Activated T-helper 2 cell treated with anti-CD3 and anti-CD28 coated beads, Interferon-gamma antibody, Interleukin-2, Interleukin-4, amounts not matched to agents 10 μg/mL and 5 μg/mL and 100 μg/mL, durations not matched to agents 14 hours and 24 hours and 36 hours (primary cell): Measurements from ENCODE around the gene PPP4R4. TPM values are rescaled to one million over a fixed set of nuclear protein-coding genes. Genes with fewer than 3 reads are reported as not detected.

Experiments
- DNase-seq: peaks from one replicate; pipeline ENCODE4 v3.0.0; 2021; ENCODE audit warnings: low spot score
- H3K27ac Mint-ChIP-seq: one replicate; pipeline ENCODE4 v1.8.0; 2021; ENCODE audit warnings: mixed read lengths
- H3K27me3 Mint-ChIP-seq: one replicate; pipeline ENCODE4 v1.8.0; 2021; ENCODE audit warnings: low read depth, mixed read lengths
- H3K36me3 Mint-ChIP-seq: one replicate; pipeline ENCODE4 v1.8.0; 2021; ENCODE audit warnings: low read depth, mixed read lengths
- H3K4me1 Mint-ChIP-seq: one replicate; pipeline ENCODE4 v1.8.0; 2021; ENCODE audit warnings: low read depth, mixed read lengths
- H3K4me3 Mint-ChIP-seq: one replicate; pipeline ENCODE4 v1.8.0; 2021; ENCODE audit warnings: low read depth, mild to moderate bottlenecking, moderate library complexity, mixed read lengths
- H3K9me3 Mint-ChIP-seq: one replicate; pipeline ENCODE4 v1.8.0; 2021; ENCODE audit warnings: mixed read lengths
- intact Hi-C: fragments of 100-400 bp; cut with micrococcal nuclease; formaldehyde crosslinking; loops from one replicate; pipeline ENCODE4 v1.15.1; 2023
- total RNA-seq: library from RNA; stranded (reverse); gene quantifications from 2 replicates; pipeline ENCODE4 v1.2.3, GENCODE V29; 2022

Gene PPP4R4
- total RNA-seq, 1 donor from 2014 or later: 1.8 TPM

GRCh38 chr14:94174604-94175010 lies 485 bp downstream of the PPP4R4 start:
- no peak overlapping the region for H3K27ac Mint-ChIP-seq
- H3K27me3 Mint-ChIP-seq: peaks cover 62% of the 10 kb centered on the region
- intact Hi-C loops: loop anchor here (1.0 to 10.0 kb wide), 3 partner anchors 29 to 220 kb away; partner anchors contain the start of genes DDX24 and IFI27L1
- H3K9me3 Mint-ChIP-seq: no peaks in the 10 kb centered on the region
- DNase-seq: no peak
- no peaks in the 10 kb centered on the region for H3K36me3 Mint-ChIP-seq
- H3K4me3 Mint-ChIP-seq: peak overlapping the region; percentile 74
- peaks cover 21% of the 10 kb centered on the region for H3K4me1 Mint-ChIP-seq

- intact Hi-C loops: loop anchor here (10.0 kb wide), 1 partner anchor 220 kb away; no protein-coding TSS in a partner anchor
- no peak for DNase-seq
- H3K4me3 Mint-ChIP-seq: peak overlapping the region; percentile 74
- H3K27ac Mint-ChIP-seq: no peak overlapping the region
- no peaks in the 10 kb centered on the region for H3K9me3 Mint-ChIP-seq
- no peaks in the 10 kb centered on the region for H3K36me3 Mint-ChIP-seq
- H3K27me3 Mint-ChIP-seq: peaks cover 59% of the 10 kb centered on the region
- peaks cover 21% of the 10 kb centered on the region for H3K4me1 Mint-ChIP-seq
These were observed 1.1 kb downstream of the PPP4R4 start for GRCh38 chr14:94175011-94175745.

- no peaks in the 10 kb centered on the region for H3K36me3 Mint-ChIP-seq
- peak overlapping the region; percentile 74 for H3K4me3 Mint-ChIP-seq
- H3K4me1 Mint-ChIP-seq: peaks cover 26% of the 10 kb centered on the region
- no peak for DNase-seq
- intact Hi-C loops: loop anchor here (10.0 kb wide), 1 partner anchor 219 kb away; no protein-coding TSS in a partner anchor
- H3K9me3 Mint-ChIP-seq: no peaks in the 10 kb centered on the region
- H3K27me3 Mint-ChIP-seq: peaks cover 56% of the 10 kb centered on the region
- no peak overlapping the region for H3K27ac Mint-ChIP-seq
These were observed 1.6 kb downstream of the PPP4R4 start for GRCh38 chr14:94175747-94176146.

GRCh38 chr14:94176808-94177207 lies 2.7 kb downstream of the PPP4R4 start:
- no peak for DNase-seq
- intact Hi-C loops: loop anchor here (10.0 kb wide), 1 partner anchor 218 kb away; no protein-coding TSS in a partner anchor

GRCh38 chr14:94177806-94178205 lies 3.7 kb downstream of the PPP4R4 start:
- Mint-ChIP-seq H3K36me3 (no peaks in the 10 kb centered on the region), H3K4me3 (no peak overlapping the region), H3K27ac (no peak overlapping the region), H3K4me1 (peaks cover 28% of the 10 kb centered on the region), H3K9me3 (no peaks in the 10 kb centered on the region), H3K27me3 (peaks cover 42% of the 10 kb centered on the region)
- intact Hi-C loops: loop anchor here (10.0 kb wide), 1 partner anchor 217 kb away; no protein-coding TSS in a partner anchor
- DNase-seq: no peak

More at GRCh38 chr14:94176808-94177207, 2.7 kb downstream of the PPP4R4 start:
- Mint-ChIP-seq H3K4me1 (peaks cover 31% of the 10 kb centered on the region), H3K36me3 (no peaks in the 10 kb centered on the region), H3K4me3 (no peak overlapping the region), H3K27me3 (peaks cover 49% of the 10 kb centered on the region), H3K9me3 (no peaks in the 10 kb centered on the region), H3K27ac (no peak overlapping the region)

DNA sequence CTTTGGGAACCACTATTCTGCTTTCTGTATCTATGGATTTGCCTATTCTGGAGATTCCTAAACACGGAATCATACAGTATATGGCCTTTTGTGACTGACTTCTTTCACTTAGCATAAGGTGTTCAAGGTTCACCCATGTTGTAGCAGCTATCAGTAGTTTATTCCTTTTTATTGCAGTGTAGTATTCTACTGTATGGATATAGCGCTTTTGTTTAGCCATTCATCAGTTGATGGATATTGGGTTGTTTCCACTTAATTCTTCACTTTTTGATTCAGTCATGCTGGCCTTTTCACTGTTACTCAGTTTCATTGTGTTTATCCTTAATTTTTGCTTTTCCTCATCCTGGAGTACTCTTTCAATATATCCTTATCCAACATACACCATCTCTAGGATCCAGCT lies 5.1 kb downstream of the PPP4R4 start:
- no peak overlapping the region for H3K27ac Mint-ChIP-seq
- H3K4me1 Mint-ChIP-seq: peaks cover 23% of the 10 kb centered on the region
- no peak overlapping the region for H3K4me3 Mint-ChIP-seq
- no peaks in the 10 kb centered on the region for H3K9me3 Mint-ChIP-seq
- no peaks in the 10 kb centered on the region for H3K36me3 Mint-ChIP-seq
- DNase-seq: no peak
- intact Hi-C loops: loop anchor here (10.0 kb wide), 1 partner anchor 216 kb away; no protein-coding TSS in a partner anchor
- H3K27me3 Mint-ChIP-seq: peaks cover 37% of the 10 kb centered on the region

DNA sequence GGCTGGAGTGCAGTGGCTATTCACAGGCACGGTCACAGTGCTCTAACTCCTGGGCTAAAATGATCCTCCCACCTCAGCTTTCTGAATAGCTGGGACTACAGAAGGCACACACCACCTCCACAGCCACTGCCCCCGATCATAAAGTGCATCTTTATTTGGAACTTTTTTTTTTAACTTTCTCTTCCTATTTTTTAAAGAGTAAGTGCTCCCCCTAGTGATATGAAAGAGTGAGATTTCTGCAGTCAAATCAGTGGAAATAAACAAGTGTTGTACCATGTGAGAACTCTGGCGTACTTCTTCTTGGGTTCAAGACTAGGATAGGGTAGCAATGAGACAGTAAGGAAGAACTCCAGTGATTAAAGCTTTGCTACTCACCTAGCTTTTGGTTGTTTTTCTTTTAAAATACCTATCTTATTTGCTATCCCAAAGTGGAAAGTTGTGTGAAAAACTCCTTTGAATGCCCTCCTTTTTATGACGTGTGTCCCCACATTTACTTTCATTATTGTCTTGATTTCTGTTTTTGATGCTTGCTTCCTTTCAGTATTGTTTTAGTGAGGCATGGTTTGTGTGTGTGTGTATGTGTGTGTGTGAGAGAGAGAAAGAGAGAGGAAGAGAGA lies 6.6 kb downstream of the PPP4R4 start:
- H3K36me3 Mint-ChIP-seq: no peaks in the 10 kb centered on the region
- H3K27me3 Mint-ChIP-seq: peaks cover 28% of the 10 kb centered on the region
- peak overlapping the region; percentile 40 for H3K4me3 Mint-ChIP-seq
- no peaks in the 10 kb centered on the region for H3K9me3 Mint-ChIP-seq
- H3K4me1 Mint-ChIP-seq: peaks cover 14% of the 10 kb centered on the region
- H3K27ac Mint-ChIP-seq: peak overlapping the region; percentile 9
- DNase-seq: no peak
- intact Hi-C loops: loop anchor here (1.0 to 5.0 kb wide), 4 partner anchors 44 to 223 kb away; no protein-coding TSS in a partner anchor

- intact Hi-C loops: loop anchor here (5.0 kb wide), 1 partner anchor 225 kb away; no protein-coding TSS in a partner anchor
- Mint-ChIP-seq H3K4me3 (no peak overlapping the region), H3K27me3 (peaks cover 21% of the 10 kb centered on the region), H3K36me3 (no peaks in the 10 kb centered on the region), H3K9me3 (no peaks in the 10 kb centered on the region), H3K27ac (no peak overlapping the region), H3K4me1 (peaks cover 10% of the 10 kb centered on the region)
- no peak for DNase-seq
These were observed 7.7 kb downstream of the PPP4R4 start for GRCh38 chr14:94181835-94182234.

DNA sequence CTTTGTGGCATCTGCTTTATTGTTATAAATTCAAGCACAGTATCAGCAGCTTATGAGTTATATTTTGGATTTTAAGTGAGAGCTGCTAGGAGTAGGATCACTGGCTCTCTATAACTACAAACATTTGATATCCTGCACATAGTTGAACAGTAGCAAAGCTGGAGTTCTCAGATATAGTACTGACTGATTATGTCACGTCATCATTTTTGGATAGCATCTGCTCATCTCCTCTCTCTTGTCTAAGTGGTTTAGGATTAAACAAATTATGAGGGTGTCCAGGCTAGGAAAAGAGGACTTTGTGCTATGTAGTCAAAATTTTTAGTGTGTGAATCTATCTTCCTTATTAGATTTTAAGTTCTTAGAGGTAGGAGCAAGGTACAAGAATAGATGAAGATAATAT lies 18.4 kb downstream of the PPP4R4 start:
- no peak for DNase-seq
- peaks cover 30% of the 10 kb centered on the region for H3K27me3 Mint-ChIP-seq
- no peaks in the 10 kb centered on the region for H3K36me3 Mint-ChIP-seq
- no peak overlapping the region for H3K27ac Mint-ChIP-seq
- no peaks in the 10 kb centered on the region for H3K9me3 Mint-ChIP-seq
- intact Hi-C loops: no loop called here
- H3K4me3 Mint-ChIP-seq: no peak overlapping the region
- H3K4me1 Mint-ChIP-seq: no peaks in the 10 kb centered on the region

- no peaks in the 10 kb centered on the region for H3K9me3 Mint-ChIP-seq
- DNase-seq: no peak
- no peak overlapping the region for H3K27ac Mint-ChIP-seq
- H3K36me3 Mint-ChIP-seq: no peaks in the 10 kb centered on the region
- H3K27me3 Mint-ChIP-seq: peaks cover 30% of the 10 kb centered on the region
- H3K4me3 Mint-ChIP-seq: no peak overlapping the region
- intact Hi-C loops: no loop called here
- no peaks in the 10 kb centered on the region for H3K4me1 Mint-ChIP-seq
These were observed 19.7 kb downstream of the PPP4R4 start for GRCh38 chr14:94193776-94194175.

DNA sequence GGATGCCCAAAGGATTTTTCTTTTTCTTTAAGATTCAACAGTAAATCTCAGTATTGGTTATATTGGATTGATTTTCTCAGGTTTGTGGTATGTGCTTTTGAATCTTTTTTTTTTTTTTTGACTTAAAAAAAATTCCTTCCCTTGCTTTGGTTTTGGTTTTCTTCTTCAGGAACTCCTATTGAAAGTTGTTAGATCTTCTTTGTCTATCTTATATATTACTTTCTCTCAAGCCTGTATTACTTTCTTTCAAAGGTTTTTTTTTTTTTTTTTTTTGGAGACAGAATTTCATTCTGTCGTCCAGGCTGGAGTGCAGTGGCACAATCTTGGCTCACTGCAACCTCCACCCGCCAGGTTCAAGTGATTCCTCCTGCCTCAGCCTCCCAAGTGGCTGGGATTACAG lies 21.9 kb downstream of the PPP4R4 start:
- H3K27ac Mint-ChIP-seq: no peak overlapping the region
- H3K36me3 Mint-ChIP-seq: no peaks in the 10 kb centered on the region
- H3K4me1 Mint-ChIP-seq: no peaks in the 10 kb centered on the region
- DNase-seq: no peak
- intact Hi-C loops: no loop called here
- no peak overlapping the region for H3K4me3 Mint-ChIP-seq
- peaks cover 8% of the 10 kb centered on the region for H3K9me3 Mint-ChIP-seq
- peaks cover 31% of the 10 kb centered on the region for H3K27me3 Mint-ChIP-seq

GRCh38 chr14:94203473-94204210 lies 29.5 kb downstream of the PPP4R4 start:
- Mint-ChIP-seq H3K9me3 (peaks cover 8% of the 10 kb centered on the region), H3K36me3 (no peaks in the 10 kb centered on the region), H3K27me3 (peaks cover 33% of the 10 kb centered on the region), H3K4me1 (no peaks in the 10 kb centered on the region), H3K27ac (no peak overlapping the region), H3K4me3 (no peak overlapping the region)
- DNase-seq: no peak
- intact Hi-C loops: no loop called here
